GM23338 (cell line): Measurements from ENCODE around the gene C1orf21.

Source experiments
- CREB1 ChIP-seq: fragments of 250-450 bp; sonication (Bioruptor Pico); IDR thresholded peaks from 2 replicates; pipeline ENCODE4 v1.5.0; 2020; ENCODE audit warnings: low read depth, mild to moderate bottlenecking, moderate library complexity
- ETS1 ChIP-seq: IDR thresholded peaks from 2 replicates; pipeline ENCODE4 v1.6.1; 2016; ENCODE audit warnings: antibody characterized with exemption
- EZH2 ChIP-seq: fragments of 200-600 bp; sonication (generic); IDR thresholded peaks from one replicate; pipeline ENCODE4 v1.8.0; 2017; ENCODE audit warnings: antibody characterized with exemption, mild to moderate bottlenecking, low read depth; ENCODE audit not compliant: unreplicated experiment
- EZH2phosphoT487 ChIP-seq: fragments of 200-600 bp; sonication (generic); IDR thresholded peaks from one replicate; pipeline ENCODE4 v1.8.1; 2018; ENCODE audit warnings: antibody characterized with exemption; ENCODE audit not compliant: unreplicated experiment
- JUNB ChIP-seq: IDR thresholded peaks from one replicate; pipeline ENCODE4 v1.6.1; 2016; ENCODE audit warnings: antibody characterized with exemption; ENCODE audit not compliant: unreplicated experiment
- NANOG ChIP-seq: IDR thresholded peaks from 2 replicates; pipeline ENCODE4 v1.6.1; 2016; ENCODE audit warnings: antibody characterized with exemption, borderline replicate concordance
- POLR2AphosphoS5 ChIP-seq: IDR thresholded peaks from 2 replicates; pipeline ENCODE4 v1.6.1; 2016; ENCODE audit warnings: antibody characterized with exemption, low read depth
- STAT1 ChIP-seq: IDR thresholded peaks from one replicate; pipeline ENCODE4 v1.6.1; 2016; ENCODE audit warnings: antibody characterized with exemption; ENCODE audit not compliant: unreplicated experiment
- ZNF114 ChIP-seq: fragments of 250-450 bp; sonication (Bioruptor Pico); IDR thresholded peaks from 2 replicates; pipeline ENCODE4 v1.5.0; 2020; ENCODE audit warnings: mild to moderate bottlenecking, moderate library complexity
- ZNF462 ChIP-seq: fragments of 250-450 bp; sonication (Bioruptor Pico); IDR thresholded peaks from 2 replicates; pipeline ENCODE4 v1.5.0; 2020; ENCODE audit warnings: mild to moderate bottlenecking, moderate library complexity
- TF ChIP-seq, protein P1 (sequence below), 2 experiments: fragments of 200-600 bp in 1 of 2; sonication (generic) in 1 of 2; conservative IDR thresholded peaks; 2 replicates each; pipeline versions ENCODE4 v1.5.1 to v1.6.1; 2016 to 2017; ENCODE audit warnings: antibody characterized with exemption in 2 of 2, low read depth in 2 of 2, mild to moderate bottlenecking in 2 of 2, moderate library complexity in 1 of 2
- TF ChIP-seq, protein P2 (sequence below): IDR thresholded peaks from one replicate; pipeline ENCODE4 v1.6.1; 2018; ENCODE audit warnings: antibody characterized with exemption; ENCODE audit not compliant: unreplicated experiment

DNA sequence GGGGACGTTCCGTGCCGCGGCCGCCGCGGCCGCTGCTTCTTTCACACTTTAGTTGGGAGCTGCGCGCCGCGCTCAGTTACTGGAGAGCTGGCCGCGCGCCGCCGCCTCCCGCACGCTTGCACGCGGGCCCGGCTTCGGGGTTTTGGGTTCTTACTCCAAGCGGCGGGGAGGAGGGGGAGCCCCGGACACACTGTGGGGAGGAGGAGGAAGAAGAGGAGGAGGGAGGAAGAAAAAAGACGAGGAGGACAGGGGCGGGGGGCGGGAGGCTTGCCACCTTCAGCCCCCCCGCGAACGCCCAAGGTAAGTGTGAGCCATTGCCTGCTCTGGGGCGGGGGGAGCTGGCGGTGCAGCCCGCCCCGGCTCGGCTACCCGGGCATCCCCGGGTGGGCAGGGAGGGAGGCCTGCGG, 243 bp downstream of the C1orf21 start:
- TF ChIP-seq, protein P1, sequence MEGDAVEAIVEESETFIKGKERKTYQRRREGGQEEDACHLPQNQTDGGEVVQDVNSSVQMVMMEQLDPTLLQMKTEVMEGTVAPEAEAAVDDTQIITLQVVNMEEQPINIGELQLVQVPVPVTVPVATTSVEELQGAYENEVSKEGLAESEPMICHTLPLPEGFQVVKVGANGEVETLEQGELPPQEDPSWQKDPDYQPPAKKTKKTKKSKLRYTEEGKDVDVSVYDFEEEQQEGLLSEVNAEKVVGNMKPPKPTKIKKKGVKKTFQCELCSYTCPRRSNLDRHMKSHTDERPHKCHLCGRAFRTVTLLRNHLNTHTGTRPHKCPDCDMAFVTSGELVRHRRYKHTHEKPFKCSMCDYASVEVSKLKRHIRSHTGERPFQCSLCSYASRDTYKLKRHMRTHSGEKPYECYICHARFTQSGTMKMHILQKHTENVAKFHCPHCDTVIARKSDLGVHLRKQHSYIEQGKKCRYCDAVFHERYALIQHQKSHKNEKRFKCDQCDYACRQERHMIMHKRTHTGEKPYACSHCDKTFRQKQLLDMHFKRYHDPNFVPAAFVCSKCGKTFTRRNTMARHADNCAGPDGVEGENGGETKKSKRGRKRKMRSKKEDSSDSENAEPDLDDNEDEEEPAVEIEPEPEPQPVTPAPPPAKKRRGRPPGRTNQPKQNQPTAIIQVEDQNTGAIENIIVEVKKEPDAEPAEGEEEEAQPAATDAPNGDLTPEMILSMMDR (conservative IDR thresholded peaks at IDR 0.05; ENCODE audit: low read depth in 2 of 2): no peak
- TF ChIP-seq, protein P2, sequence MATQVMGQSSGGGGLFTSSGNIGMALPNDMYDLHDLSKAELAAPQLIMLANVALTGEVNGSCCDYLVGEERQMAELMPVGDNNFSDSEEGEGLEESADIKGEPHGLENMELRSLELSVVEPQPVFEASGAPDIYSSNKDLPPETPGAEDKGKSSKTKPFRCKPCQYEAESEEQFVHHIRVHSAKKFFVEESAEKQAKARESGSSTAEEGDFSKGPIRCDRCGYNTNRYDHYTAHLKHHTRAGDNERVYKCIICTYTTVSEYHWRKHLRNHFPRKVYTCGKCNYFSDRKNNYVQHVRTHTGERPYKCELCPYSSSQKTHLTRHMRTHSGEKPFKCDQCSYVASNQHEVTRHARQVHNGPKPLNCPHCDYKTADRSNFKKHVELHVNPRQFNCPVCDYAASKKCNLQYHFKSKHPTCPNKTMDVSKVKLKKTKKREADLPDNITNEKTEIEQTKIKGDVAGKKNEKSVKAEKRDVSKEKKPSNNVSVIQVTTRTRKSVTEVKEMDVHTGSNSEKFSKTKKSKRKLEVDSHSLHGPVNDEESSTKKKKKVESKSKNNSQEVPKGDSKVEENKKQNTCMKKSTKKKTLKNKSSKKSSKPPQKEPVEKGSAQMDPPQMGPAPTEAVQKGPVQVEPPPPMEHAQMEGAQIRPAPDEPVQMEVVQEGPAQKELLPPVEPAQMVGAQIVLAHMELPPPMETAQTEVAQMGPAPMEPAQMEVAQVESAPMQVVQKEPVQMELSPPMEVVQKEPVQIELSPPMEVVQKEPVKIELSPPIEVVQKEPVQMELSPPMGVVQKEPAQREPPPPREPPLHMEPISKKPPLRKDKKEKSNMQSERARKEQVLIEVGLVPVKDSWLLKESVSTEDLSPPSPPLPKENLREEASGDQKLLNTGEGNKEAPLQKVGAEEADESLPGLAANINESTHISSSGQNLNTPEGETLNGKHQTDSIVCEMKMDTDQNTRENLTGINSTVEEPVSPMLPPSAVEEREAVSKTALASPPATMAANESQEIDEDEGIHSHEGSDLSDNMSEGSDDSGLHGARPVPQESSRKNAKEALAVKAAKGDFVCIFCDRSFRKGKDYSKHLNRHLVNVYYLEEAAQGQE: no peak
- no peak for TF ChIP-seq EZH2
- TF ChIP-seq EZH2phosphoT487: no peak
- no peak for TF ChIP-seq POLR2AphosphoS5
- no peak for TF ChIP-seq ZNF114 (CRISPR knock-in tag)
- TF ChIP-seq ZNF462 (CRISPR knock-in tag): no peak
- TF ChIP-seq NANOG: no peak
- TF ChIP-seq JUNB: no peak
- TF ChIP-seq ETS1: no peak
- TF ChIP-seq CREB1 (CRISPR knock-in tag): no peak
- TF ChIP-seq STAT1: no peak
